AG20443 (cell line): ENCODE data around the gene ODF2.
"Not testable (repeated sequence)": the region's sequence is repeated elsewhere in the genome, so short reads cannot be mapped to it uniquely, and the experiment has no call there.

Experiments
- DNase-seq: peaks from one replicate; pipeline ENCODE4 v3.0.0; 2012; ENCODE audit warnings: low spot score, mixed read lengths

Gene ODF2

DNA sequence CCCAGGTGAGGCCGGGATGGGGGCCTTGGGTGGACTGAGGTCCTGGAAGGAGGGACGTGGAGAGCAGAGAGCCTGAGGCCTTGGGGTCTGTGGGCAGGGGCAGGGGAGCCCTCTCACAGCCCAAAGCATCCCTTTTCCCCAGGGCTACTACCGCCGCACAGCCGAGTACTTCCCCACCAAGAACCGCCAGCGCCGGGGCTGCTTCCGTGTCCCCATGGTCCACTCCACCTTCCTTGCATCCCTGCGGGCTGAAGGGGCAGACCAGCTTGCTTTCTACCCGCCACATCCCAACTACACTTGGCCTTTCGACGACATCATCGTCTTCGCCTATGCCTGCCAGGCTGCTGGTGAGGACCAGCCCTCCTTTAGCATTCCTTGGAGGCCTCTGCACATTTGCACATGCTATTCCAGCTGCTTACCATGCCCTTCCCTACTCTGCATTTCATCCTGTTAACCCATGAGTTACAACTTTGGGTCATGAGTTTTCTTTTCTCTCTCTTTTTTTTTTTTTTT, 31.5 kb upstream of the ODF2 start:
- DNase-seq, result no peak

DNA sequence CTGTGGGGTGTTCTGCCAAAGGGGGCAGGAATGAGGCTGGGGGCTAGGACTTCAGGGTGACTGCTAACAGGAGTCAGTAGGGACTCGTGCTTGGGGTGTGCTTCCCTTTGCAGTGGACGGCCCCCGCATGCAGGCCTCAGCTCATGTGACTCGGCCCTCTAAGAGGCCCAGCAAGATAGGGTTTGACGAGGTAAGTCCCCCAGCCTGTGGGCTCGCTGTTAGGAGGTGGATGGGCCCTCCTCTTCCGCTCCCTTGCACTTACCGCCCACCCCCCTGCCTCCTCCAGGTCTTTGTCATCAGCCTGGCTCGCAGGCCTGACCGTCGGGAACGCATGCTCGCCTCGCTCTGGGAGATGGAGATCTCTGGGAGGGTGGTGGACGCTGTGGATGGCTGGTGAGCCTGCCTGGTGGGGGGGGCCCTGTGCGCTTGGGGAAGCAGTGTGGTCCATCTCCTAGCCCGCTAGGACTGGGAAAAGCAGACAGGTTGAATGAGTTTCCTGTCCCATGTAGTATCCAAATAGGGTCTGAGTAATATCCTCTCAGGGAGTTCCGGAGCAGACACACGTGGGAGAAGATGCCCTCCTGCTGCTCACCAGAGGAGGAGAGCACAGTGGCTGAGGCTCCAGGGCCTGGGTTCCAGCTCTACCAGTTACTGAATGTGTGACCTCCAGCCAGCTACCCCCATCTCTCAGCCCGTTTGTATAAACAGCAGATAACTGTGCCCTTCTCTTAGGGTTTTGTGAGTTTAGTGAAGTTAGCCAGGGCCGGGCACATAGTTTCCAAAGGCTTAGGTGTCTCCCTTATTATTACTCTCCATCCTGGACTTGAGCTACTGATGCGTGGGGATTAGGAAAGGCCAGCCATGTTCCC, 26.9 kb upstream of the ODF2 start:
- DNase-seq, result no peak

DNA sequence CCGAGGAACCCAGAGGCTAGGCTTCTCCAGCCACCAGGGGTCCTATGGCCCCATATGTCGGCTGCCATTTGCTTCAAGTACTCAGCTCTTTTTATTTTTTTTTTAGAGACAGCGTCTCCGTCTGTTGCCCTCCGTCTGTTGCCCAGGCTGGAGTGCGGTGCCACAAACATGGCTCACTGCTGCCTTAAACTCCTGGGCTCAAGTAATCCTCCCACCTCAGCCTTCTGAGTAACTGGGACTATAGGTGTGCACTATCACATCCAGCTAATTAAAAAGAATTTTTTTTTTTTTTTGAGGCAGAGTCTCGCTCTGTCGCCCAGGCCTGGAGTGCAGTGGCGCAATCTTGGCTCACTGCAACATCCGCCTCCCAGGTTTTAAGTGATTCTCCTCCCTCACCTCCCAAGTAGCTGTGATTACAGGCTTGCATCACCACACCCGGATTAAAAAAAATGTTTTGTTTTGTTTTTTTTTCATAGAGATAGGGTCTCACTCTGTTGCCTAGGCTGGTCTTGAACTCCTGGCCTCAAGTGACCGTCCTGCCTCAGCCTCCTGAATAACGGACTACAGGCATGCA, 26.2 kb upstream of the ODF2 start:
- no peak for DNase-seq

DNA sequence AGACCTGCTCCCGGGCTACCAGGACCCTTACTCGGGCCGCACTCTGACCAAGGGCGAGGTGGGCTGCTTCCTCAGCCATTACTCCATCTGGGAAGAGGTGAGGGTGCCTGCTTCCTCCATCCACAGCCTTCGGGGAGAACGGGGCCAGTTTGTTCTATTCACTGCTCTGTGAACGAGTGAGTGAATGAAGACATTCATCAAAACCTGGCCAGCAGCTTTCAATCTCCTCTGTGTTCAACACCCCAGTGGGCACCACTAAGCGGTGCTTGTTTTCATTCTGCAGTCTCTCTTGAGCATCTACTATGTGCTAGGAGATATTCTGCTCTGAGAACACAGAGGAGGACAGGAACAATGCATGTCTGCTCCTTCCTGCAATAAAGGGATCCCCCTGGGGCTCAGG, 24.6 kb upstream of the ODF2 start:
- DNase-seq, result no peak

DNA sequence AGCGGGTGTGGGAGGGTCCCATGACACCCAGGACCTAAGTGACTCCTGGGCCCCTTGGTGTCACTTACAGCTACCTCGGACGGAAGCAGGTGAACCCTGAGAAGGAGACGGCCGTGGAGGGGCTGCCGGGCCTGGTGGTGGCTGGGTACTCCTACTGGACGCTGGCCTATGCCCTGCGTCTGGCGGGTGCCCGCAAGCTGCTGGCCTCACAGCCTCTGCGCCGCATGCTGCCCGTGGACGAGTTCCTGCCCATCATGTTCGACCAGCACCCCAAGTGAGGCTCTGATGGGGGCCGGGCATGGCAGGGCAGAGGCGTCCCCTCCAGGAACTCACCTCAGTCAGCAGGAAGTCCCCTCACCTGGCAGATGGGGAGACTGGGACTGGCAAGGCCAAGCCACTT, 21.5 kb upstream of the ODF2 start:
- DNase-seq, result no peak

DNA sequence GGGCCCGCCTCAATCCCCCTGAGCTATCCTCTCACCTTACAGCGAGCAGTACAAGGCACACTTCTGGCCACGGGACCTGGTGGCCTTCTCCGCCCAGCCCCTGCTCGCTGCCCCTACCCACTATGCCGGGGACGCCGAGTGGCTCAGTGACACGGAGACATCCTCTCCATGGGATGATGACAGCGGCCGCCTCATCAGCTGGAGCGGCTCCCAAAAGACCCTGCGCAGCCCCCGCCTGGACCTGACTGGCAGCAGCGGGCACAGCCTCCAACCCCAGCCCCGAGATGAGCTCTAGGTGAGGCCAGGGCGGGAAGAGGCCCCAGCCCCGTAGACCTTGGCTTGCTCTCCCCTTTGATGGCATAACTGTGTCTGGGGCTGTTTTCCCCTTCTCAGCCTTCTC, 20.2 kb upstream of the ODF2 start:
- no peak for DNase-seq

DNA sequence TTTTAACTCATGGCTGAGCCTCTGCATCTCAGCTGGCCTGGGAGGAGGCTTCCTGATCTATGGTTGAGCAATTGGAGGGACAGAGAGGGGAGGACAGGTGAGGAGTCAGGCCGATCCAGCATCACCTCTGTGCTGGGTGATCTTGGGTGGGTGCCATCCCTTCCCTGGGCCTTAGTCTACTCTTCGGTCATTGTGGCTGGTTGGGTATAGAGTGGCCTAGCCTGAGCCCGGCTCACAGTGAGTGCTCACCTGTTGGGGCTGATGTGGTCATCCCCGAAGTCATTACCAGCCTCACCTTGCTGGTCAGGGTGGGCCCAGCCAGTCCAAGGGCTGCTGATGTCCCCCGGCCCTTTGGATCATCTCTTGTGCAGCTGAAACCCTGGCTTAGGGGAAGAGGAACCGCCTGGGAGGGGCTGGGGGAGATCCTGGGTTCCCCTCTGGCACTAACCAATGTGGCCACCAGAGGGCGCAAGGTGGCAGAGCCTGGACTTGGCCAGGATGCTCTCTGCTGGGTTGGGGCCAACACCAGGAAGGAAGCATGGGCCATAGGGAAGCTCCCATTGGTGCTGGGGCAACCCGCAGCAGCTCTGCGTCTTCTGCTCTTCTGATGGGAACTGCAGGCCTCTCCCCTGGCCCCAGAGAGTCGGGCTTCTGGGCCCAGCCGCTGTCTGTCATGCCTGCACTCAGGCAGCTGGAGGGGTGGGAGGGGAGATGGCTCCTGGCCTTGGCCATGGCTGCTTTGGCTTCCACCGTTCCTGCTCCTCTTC, 17.3 kb upstream of the ODF2 start:
- DNase-seq, result peak; percentile 89

DNA sequence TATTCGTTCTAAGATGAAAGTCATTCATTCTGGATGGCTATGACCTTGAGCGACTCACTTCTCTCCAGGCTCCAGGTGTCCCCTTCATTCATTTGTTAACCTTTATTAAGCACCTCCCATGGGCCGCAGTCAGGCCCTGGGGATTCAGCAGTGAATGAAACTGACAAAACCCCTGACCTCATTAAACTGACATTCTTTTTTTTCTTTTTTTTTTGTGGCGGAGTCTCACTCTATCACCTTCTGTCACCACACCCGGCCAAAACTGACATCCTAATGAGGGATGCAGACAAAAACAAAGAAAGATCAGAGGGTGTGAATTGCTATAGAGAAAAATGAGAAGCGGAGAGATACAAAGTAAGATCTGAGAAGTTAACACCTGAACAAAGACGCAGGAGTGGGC, 16.5 kb upstream of the ODF2 start:
- DNase-seq, result no peak

DNA sequence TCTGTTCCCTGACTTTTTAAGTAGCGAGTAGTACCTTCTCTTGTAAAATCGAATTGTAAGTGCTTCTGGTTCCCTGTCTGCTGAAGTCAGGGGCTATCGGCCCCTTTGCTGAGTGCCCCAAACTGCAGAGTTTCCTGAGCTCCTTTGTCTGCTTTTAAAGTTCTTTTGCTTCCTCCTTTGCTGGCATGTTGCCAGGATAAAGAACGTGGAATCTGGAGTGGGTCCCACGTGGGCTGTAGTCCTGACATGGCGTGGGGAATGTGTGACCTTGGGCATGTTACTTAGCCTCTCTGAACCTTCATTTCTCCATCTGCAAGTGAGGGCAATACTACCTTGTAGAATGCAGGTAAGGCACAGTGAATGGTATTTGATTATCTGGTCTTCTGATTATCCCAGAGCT, 13.7 kb upstream of the ODF2 start:
- no peak for DNase-seq

DNA sequence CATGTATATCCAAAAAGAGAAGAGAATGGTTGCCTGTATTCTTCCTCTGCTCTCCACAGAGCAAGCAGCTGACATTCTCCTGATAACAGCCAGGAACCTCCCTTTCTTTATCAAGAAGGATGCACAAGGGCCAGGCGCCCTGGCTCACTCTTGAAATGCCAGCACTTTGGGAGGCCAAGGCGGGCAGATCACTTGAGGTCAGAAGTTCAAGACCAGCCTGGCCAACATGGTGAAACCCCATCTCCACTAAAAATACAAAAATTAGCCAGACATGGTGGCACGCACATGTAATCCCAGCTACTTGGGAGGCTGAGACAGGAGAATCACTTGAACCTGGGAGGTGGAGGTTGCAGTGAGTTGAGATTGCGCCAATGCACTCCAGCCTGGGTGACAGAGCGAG, 9.3 kb upstream of the ODF2 start:
- DNase-seq, result not testable (repeated sequence)

DNA sequence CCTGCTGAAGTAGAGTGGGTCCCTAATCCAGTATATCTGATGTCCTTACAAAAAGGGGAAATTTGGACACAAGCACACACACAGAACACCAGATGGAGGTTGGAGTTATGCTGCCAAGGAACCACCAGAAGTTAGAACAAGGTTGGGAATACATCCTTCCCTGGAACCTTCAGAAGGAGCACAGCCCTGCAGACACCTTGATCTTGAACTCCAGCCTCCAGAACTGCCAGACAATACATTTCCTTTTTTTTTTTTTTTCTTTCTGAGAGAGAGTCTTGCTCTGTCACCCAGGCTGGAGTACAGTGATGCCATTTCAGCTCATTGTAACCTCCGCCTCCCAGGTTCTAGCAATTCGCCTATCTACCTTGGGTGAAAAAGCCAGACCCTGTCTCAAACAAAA, 7.1 kb upstream of the ODF2 start:
- no peak for DNase-seq

DNA sequence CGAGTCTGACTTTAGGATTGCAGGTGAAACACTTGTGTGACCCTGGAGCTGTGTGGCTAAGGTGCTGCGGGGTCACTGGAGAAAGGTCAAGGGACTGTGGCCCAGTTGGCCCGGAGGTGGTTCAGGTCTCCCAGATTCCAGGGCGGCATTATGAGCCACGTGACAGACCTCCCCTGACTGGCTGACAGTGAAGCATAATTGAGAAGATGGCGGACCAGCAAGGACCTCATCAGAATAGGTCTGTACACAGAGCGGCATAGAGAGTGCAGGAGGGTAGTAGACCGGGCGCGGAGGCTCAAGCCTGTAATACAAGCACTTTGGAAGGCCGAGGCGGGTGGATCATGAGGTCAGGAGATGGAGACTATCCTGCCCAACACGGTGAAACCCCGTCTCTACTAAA, 815 bp upstream of the ODF2 start:
- DNase-seq, result no peak

DNA sequence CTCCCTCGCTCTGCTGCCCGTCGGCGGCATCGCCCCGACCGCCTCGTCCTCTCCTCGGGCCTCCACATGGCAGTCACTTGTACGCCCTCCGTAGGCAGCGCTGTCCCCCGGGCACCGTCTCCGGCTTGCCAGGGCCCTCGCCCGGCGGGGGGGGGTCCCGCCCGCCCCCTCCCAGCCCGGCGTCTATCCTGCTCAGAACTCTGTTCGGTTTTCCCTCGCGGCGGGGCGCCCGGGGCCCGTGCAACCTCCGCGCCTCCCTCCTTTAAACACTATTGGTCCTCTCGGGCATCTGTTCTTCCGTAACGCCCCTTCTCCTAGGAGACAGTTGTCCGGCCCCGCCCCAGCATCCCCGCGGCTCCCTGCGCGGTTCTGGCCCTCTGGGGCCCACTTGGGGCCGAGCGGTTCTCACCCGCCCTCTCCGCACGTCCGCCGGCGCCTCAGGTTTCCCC, 831 bp downstream of the ODF2 start:
- peak; percentile 97 for DNase-seq

DNA sequence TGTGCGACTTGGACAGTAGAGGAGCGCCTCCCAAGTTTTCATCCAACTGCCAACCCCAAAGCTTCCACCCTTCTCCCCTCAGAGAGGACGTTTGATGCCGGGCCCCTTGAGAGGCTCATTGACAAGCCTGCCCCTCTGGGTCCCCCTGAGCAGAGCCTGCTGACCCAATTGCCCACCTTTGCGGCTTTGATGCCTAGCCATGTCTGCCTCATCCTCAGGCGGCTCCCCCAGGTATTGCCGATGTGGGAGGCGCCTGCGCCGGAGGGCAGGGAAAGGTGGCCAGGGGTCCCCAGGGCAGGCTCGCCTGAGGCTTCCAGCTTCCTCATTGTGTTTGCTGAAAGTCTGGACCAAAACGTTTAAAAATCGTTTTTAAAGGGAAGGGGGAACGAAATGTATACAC, 1.4 kb downstream of the ODF2 start:
- DNase-seq, result no peak

DNA sequence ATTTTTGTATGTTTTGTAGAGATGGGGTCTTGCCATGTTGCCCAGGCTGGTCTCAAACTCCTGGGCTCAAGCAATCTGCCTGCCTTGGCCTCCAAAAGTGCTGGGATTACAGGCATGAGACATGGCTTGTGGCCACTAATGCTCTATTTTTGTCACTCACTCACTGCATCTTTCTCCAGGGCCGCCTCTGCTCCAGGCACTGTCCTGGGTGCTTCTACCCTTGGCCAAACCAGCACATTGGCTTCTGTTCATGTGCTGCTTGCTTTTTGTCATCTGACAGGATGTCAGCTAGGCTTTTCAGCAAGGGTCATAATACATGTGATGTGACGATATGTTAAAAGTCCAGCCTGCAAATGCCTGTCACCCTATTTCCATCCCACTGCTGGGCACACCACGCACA, 3.2 kb downstream of the ODF2 start:
- no peak for DNase-seq

DNA sequence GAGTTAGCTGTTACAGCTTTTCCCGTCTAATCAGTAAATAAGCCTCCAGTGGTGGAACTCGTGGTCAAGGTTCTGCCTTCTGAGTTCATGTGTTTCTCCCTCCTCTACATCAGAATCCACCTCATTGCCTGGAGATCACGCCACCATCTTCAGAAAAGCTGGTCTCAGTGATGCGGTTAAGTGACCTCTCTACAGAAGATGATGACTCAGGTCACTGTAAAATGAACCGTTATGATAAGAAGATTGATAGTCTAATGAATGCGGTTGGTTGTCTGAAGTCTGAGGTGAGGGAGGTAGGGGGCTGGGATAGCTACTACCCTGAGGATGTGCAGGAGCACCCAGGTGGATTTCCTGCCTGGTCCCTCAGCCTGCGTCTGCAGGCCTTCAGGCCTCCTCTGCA, 13.3 kb downstream of the ODF2 start:
- DNase-seq, result no peak

DNA sequence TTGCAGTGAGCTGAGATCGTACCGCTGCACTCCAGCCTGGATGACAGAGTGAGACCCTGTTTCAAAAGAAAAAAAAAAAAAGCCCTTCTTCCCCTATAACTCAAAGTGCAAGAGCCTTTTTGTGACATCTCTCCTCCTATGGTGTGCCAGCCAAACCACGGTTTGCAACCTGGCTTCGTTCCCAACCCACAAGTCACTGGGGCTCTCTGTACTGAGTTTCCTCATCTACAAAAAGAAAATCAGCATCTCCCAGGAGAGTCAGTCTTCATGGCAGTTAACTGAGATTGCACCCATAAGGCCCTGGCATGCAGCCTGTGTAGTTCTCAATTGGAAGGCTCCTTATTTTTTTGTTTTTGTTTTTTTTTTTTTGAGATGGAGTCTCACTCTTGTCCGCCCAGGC, 14.8 kb downstream of the ODF2 start:
- DNase-seq, result peak; percentile 59

DNA sequence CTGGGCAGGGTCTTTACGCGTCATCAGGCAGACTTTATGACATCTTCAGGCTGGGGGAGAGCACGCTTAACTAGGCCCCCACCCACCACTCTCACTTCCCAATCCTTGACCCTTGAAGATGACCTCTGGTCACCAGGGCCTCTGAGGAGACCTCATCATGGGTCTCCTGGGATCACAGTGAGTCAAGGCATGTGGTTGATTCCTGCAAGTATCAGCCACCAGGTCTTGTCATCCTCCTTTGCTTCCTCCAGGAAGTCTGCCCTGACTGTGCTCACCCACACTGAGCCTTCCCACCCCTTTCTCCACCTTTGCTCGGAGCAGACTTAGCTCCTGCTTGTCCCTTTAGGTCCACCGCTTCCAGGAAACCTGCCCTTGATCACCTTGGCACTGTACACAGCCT, 17.3 kb downstream of the ODF2 start:
- no peak for DNase-seq

DNA sequence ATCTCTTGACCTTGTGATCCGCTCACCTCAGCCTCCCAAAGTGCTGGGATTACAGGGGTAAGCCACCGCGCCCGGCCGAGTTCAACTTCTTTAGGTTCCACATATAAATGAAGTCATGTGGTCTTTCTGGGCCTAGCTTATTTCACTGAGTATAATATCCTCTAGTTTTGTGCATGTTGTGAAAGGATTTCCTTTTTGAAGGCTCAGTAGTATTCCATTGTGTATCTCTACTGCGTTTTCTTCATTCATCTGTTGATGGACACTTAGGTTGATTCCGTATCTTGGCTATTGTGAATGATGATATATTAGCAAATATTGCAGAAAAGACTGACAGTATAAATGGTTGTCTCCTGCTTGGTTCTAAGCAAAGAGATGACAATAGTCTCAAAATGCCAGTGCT, 20.1 kb downstream of the ODF2 start:
- DNase-seq, result no peak

DNA sequence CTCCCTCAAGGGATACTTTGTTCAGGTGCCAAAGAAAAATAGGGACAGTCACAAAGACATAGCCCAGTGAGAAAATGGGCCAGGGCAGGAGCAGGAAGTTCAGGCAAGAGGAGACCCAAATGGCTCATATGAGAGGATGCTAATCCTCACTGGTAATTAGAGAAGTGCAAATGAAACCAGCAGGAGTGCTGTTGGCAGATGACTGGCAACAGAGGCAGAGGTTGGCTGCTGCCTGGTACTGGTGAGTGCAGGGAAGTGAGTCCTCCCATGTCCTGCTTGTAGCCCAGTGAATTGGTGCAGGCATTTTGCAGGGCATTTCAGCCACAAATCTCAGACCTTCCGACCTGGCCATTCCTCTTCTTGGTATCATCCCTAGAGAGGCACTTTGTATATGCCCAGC, 23.5 kb downstream of the ODF2 start:
- no peak for DNase-seq

DNA sequence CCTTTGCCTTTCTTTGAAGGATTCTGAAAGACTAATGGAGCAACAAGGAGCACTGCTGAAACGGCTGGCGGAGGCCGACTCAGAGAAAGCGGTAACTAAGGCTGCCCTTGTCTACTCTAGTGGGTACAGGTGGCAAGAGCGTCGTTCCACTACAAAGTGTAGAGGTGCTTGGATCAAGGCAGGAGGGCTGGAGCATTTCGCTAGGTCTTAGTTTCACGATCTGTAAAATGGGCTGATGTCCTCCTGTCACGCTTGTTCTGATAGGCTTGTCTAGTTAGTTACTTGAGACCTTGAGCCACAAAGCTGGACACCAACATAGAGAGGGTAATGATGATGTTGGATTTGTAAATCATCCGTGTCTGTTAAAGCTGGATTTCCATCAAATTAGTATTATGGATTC, 25.8 kb downstream of the ODF2 start:
- no peak for DNase-seq

DNA sequence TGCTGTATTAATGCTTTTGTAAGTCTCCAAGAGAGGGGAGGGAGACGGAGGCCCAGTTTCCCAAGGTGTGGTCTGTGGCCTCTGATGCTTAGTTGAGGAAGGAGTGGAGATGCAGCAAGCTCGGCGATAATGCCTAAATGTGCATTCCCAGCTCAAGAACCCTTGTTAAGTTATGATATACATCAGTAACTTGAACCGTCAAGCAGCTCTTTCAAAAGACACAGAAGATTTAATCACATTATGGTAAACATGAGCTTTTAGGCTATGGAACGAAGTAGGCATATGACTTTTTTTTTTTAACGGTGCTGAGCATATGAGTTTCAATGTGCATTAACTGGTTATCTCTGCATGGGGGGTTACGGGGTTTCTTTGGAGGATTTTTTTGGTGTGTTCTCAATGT, 26.4 kb downstream of the ODF2 start:
- no peak for DNase-seq
